Measurements from ENCODE around the gene ATAD3A. TPM values are rescaled to one million over a fixed set of nuclear protein-coding genes. Genes with fewer than 3 reads are reported as not detected.

ATAD3A gene
- total RNA-seq, 1 experiment from 2014 or later, result 55.8 TPM

DNA sequence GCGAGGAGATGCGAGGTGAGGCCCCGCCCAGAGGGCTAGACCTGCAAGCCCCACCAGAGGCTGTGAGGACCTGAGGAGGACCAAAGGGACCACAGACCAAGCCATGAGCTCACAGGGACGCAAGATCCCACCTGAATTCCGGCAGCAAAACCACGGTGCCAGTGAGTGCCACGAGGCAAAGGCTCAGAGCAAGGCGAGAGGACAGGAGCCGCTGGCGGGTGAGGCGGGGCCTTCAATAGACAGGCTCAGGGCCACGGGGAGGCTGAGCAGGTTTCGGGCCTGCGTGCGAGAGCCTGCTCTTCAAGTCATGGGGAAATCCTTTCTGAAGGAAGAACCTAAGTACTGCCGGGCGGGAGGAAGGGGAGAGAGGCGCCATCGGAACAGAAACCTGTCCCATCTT lies 35.5 kb downstream of the ATAD3A start:
- Mint-ChIP-seq H3K9me3 (no peaks in the 10 kb centered on the region), H3K4me1 (no peaks in the 10 kb centered on the region), H3K36me3 (ENCODE audit: insufficient read depth in 1 of 3, low read depth in 3 of 3) (peaks cover 2 to 30% (median 23%) of the 10 kb centered on the region in 3 experiments; a peak in 5 of 7 replicates), H3K27me3 (ENCODE audit: low read depth) (no peaks in the 10 kb centered on the region; the same call in 1 of the 2 replicates), H3K27ac (peak overlapping the region in 1 of 3 experiments; percentile 86; a peak in 1 of 7 replicates), H3K4me3 (no peak overlapping the region)
- Histone ChIP-seq H2BK120ac (ENCODE audit: low read depth, low read length, poor library complexity, severe bottlenecking) (no peak overlapping the region), H2BK12ac (ENCODE audit: insufficient read length, low read depth, low read length) (no peak overlapping the region), H2BK20ac (ENCODE audit: low read depth, low read length, poor library complexity, severe bottlenecking) (no peak overlapping the region), H2BK5ac (ENCODE audit: insufficient read length, low read length) (no peak overlapping the region), H2AK5ac (ENCODE audit: insufficient read length, low read length) (no peak overlapping the region), H3K23me2 (ENCODE audit: insufficient read length, low read depth, low read length, poor library complexity, severe bottlenecking) (no peaks in the 10 kb centered on the region), H3K4ac (ENCODE audit: low read depth, low read length) (no peak overlapping the region), H2BK15ac (ENCODE audit: low read depth, low read length) (no peak overlapping the region), H3K79me2 (ENCODE audit: insufficient read depth, low read length) (no peaks in the 10 kb centered on the region), H3K9me3 (ENCODE audit: control insufficient read depth, low read depth, low read length) (no peaks in the 10 kb centered on the region), H3T11ph (ENCODE audit: low read length) (no peak overlapping the region), H3K79me1 (ENCODE audit: insufficient read depth, low read depth, low read length, poor library complexity, severe bottlenecking) (no peaks in the 10 kb centered on the region), H4K5ac (ENCODE audit: insufficient read length, low read depth, low read length) (no peak overlapping the region), H3K4me2 (ENCODE audit: insufficient read depth, insufficient read length, low read length) (no peak overlapping the region), H3K18ac (ENCODE audit: insufficient read length, low read depth, low read length) (no peak overlapping the region), H3K23ac (ENCODE audit: insufficient read length, low read depth, low read length) (no peak overlapping the region), H4K20me1 (ENCODE audit: control insufficient read depth, insufficient read depth, insufficient read length) (no peaks in the 10 kb centered on the region), H3K14ac (ENCODE audit: insufficient read depth, low read length) (no peak overlapping the region), H3K9ac (ENCODE audit: extremely low read depth, insufficient read length, low read length) (no peak overlapping the region), H2AFZ (ENCODE audit: low read length) (no peak overlapping the region), H4K91ac (ENCODE audit: insufficient read length, low read depth, low read length) (no peak overlapping the region), H3K4me1 (ENCODE audit: insufficient read depth, low read length) (no peaks in the 10 kb centered on the region), H3K56ac (ENCODE audit: insufficient read length, low read depth, low read length) (no peak overlapping the region), H3K27me3 (ENCODE audit: insufficient read depth, low read length) (no peaks in the 10 kb centered on the region), H3K27ac (ENCODE audit: insufficient read length, low read depth, low read length) (no peak overlapping the region), H4K8ac (replicated peaks; ENCODE audit: insufficient read length, low read depth, low read length) (no peak overlapping the region)
- no CpG with 5 or more reads among the region's 19 CpGs for WGBS (ENCODE audit: extremely low coverage, insufficient read length, low lambda C conversion rate)
- TF ChIP-seq, protein P1, sequence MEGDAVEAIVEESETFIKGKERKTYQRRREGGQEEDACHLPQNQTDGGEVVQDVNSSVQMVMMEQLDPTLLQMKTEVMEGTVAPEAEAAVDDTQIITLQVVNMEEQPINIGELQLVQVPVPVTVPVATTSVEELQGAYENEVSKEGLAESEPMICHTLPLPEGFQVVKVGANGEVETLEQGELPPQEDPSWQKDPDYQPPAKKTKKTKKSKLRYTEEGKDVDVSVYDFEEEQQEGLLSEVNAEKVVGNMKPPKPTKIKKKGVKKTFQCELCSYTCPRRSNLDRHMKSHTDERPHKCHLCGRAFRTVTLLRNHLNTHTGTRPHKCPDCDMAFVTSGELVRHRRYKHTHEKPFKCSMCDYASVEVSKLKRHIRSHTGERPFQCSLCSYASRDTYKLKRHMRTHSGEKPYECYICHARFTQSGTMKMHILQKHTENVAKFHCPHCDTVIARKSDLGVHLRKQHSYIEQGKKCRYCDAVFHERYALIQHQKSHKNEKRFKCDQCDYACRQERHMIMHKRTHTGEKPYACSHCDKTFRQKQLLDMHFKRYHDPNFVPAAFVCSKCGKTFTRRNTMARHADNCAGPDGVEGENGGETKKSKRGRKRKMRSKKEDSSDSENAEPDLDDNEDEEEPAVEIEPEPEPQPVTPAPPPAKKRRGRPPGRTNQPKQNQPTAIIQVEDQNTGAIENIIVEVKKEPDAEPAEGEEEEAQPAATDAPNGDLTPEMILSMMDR (conservative IDR thresholded peaks at IDR 0.05), result no peak
- DNase-seq, result no peak
